GM19452 (cell line): Measurements from ENCODE around the gene PTPN4.
"Not testable (repeated sequence)": the region's sequence is repeated elsewhere in the genome, so short reads cannot be mapped to it uniquely, and the experiment has no call there.

ENCODE experiments used
- ATAC-seq: cut with Tn5 transposase; IDR thresholded peaks from one replicate; pipeline ENCODE4 v1.9.1; 2021; ENCODE audit not compliant: unreplicated experiment

PTPN4 gene

GRCh38 chr2:120013597-120014223, 254.0 kb downstream of the PTPN4 start:
- ATAC-seq = no peak

GRCh38 chr2:120014226-120014980, 254.7 kb downstream of the PTPN4 start:
- no peak for ATAC-seq

GRCh38 chr2:120016800-120017199, 257.1 kb downstream of the PTPN4 start:
- no peak for ATAC-seq

- no peak for ATAC-seq
Observed at GRCh38 chr2:120017201-120017600, 257.5 kb downstream of the PTPN4 start.

- ATAC-seq = no peak
Observed at GRCh38 chr2:120018549-120018948, 258.8 kb downstream of the PTPN4 start.

GRCh38 chr2:120020554-120020953, 260.8 kb downstream of the PTPN4 start:
- no peak for ATAC-seq

GRCh38 chr2:120022505-120022904, 262.8 kb downstream of the PTPN4 start:
- ATAC-seq = not testable (repeated sequence)

- ATAC-seq = no peak
Observed at GRCh38 chr2:120026890-120027289, 267.2 kb downstream of the PTPN4 start.

GRCh38 chr2:120028795-120029194, 269.1 kb downstream of the PTPN4 start:
- no peak for ATAC-seq

GRCh38 chr2:120029672-120030640, 270.2 kb downstream of the PTPN4 start:
- no peak for ATAC-seq

GRCh38 chr2:120032297-120032696, 272.6 kb downstream of the PTPN4 start:
- no peak for ATAC-seq
